Stimulated activated CD4-positive, alpha-beta T cell treated with anti-CD3 and anti-CD28 coated beads, Interleukin-4, amount 100 ng/mL, for 24 hours (primary cell): ENCODE results near the gene GFM1.

Experiments used
- DNase-seq: peaks from one replicate; pipeline ENCODE4 v3.0.0-alpha.2; 2020

Gene GFM1

DNA sequence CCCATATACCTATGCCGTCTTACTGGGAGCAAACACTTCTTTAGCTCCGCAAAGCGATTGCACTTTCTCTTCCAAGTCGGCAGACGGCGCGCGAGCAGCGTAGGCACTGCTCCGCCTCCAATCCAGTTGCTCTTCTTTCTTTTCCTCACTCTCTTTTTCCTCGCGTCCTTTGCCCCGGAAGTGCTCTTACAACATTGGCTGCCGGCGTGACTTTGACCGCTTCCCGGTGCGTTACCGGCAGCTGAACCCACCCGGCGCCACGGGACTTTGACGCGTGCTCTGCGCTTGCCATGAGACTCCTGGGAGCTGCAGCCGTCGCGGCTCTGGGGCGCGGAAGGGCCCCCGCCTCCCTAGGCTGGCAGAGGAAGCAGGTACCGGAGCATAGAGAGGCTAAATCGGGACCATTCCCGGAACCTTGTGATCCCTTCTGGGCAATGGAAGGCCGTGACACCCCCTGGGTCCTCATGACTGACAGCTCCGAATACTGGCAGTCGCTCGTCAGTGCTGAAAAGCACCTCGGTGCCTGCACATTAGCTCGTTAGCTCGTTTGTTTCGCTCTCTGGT, at the start of gene GFM1:
TSS of gene GFM1 (plus strand) at position 183 of the 564 bp plus-strand sequence. CDS start at position 291, 108 bp downstream.
- peak; percentile 93 for DNase-seq

DNA sequence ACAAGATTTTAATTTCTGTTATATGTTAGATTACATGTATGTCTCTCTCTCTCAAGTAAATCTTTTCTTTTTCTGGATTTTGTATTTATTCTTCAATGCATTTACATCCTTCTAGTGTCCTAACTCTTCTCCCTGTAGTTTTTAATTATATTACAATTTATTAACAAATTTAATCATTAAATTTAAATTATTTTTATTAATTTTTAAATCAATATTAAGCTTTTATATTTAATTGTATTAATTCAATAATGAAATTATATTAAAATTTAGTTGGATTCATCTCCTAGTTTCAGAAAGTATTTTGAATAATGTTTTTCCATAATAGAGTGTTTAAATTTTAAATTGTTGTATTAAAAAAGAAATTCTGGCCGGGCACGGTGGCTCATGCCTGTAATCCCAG, 43.5 kb upstream of the GFM1 start:
- DNase-seq: no peak

DNA sequence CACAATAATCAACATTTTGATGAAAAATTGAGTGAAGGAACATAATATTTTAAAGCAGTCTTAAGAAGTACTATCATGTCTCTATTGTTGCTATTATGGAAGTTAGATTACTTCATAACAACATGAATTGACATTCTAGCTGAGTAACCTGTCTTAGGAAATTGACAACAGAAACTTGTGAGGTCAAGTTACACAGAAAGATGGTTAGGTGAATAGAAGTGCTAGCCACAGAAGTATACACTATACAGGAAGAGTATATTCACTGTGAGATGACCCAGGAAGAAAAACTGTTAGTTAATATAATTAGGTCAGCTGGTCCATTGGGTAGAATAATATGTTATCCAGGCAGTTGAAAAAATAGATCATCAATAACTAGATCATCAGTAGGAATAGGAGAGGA, 42.1 kb upstream of the GFM1 start:
- DNase-seq: no peak

DNA sequence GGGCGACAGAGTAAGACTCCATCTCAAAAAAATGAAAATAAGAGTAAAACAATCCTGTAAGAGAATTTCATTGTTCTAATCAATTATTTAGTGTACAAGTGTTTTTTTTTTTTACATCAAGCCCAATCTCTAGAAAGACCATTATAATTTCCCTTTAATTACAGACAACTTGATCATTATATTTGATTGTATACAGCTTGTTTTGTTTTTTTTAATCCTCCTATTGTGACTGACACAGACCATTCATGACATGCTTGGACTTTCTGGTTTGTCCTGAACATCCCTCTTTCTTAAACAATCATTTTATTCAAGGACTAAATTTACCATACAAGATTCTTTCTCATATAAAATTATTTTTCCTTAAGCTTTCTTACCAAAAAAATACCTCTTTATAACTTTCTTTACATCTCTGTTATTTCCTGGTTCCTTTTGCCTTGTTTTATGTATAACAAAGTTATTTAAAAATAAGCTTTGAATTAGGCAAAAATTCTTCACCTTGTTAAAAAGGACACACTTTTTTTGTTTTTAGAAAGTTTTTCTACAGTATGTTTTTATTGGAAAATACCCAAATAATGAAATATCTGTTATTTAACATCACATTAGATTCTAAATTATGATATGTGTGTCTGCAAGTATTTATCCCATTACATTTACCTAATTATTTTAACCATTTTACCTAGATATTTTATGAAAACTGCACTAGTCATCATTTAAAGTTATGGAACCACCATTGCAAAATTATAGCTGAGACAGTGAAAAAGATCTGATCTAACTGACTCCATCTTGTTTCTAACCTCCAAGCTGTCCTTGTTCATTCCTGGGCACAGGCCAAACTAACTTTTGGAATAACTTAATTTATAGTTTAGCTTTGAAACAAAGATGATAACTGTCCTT, 26.1 kb upstream of the GFM1 start:
- no peak for DNase-seq

DNA sequence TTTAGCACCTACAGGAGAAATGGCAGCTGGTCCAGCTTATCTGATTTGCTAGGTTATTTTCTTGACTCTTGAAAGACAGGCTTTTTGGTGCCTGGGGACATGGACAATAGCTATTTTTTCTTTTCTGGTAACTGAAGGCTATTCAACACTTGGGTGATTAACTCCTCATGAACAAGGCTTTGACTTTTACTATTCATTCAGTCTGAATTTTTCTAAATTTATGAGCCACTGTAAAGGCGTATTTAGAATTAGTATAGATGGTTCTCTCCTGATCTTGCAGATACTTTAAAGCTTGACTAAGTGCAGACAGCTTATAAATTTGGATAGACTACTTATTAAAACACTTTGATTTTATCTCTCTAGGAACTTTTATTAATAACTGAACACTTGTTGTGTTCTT, 18.4 kb upstream of the GFM1 start:
- DNase-seq: no peak

DNA sequence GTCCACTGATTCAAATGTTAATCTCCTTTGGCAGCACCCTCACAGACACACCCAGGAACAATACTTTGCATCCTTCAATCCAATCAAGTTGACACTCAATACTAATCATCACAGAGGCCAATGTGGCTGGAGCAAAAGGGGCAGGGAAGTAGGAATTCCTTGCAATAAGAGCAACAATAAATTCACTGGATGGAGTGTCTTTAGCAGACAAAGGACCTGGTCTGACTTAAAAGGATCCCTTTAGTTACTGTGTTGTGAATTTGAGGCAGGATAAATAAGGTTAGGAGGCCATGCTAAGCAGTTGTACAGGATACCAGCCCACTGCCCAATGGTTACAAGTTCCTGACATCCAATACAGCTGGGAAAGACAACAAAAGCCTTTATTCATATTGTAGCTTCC, 12.3 kb upstream of the GFM1 start:
- no peak for DNase-seq

DNA sequence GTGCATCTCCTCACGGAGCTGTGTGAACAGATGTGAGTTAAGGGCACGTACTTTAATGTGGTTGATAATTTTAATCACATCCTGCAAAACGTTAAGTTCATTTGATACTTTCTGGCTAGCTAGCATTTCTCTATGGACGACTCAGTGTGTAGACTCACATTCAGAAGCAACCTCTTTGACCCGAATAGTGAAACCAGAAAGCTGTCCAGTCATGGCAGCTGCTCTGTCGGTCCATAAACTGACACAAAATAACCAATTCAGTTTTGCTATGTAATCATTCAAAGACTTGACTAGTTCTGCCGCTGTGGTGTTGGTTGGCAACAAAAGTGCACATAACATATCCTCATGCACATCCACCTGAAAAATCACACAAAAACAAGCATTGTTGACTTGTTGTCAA, 3.7 kb upstream of the GFM1 start:
- no peak for DNase-seq

DNA sequence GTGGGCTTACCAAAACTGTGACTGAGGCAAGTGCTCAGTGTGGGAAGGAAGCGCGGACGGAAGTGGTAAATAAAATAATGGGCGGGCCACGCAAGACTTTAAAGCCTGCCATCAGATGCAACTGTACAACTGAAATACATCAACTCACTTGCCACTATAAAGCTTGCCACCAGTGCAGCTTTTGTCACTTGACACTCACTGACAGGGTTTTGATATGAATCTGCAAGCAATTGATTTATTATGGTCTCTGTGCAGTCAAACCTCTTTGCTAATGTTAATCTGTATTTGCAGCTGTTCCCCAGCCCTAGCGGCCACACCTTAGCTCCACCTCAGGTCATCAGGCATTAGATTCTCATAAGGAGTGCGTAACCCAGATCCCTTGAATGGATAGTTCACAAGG, 2.3 kb upstream of the GFM1 start:
- DNase-seq: no peak

DNA sequence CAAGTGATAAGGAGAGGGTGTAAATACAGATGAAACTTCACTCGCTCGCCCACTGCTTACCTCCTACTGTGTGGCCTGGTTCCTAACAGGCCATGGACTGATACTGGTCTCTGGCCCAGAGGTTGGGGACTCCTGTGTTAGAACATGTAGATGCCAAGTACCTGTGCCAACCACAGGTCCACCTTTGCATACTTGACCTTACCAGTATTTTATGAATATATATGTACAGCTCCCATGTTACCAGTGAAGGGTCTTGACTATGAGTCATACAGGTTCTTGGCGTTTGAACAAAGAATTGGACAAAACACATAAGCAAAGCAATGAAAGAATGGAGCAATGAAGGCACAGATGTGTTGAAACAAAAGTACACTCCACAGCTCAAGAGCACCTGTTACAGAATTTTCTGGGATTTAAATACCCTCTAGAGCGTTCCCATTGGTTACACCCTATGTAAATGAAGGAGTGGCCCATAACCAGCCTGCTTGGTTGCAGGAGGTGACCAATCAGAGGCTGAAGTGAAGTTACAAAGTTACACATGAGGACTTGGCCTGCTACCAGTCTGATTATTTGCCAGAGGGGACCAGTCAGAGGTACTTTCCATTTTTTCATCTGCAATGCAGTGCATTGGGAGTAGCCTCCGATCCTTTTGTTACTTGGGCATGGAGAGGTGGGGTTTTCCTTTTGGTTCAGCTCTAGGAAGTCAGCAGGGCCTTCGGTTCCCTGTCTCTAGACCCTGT, 1.7 kb upstream of the GFM1 start:
- no peak for DNase-seq

DNA sequence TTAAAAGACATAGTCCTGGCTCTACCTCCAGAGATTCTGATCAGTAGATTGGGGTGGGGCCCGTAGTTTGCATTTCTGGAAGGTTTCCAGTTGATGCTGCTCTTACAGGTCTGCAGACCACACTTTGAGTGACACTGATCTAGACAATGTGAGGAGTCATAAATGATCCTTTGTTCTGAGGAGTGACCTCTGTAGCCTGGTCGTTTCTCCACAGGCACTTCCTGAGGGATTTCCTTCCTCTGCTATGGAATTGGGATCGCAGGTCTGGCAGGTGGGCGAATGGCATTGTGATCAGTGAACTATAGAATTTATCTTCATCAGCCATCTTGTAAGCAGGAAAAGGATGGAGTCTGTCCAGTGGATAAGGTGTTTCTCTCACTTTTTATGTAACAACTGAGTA, 5.5 kb downstream of the GFM1 start:
- no peak for DNase-seq

DNA sequence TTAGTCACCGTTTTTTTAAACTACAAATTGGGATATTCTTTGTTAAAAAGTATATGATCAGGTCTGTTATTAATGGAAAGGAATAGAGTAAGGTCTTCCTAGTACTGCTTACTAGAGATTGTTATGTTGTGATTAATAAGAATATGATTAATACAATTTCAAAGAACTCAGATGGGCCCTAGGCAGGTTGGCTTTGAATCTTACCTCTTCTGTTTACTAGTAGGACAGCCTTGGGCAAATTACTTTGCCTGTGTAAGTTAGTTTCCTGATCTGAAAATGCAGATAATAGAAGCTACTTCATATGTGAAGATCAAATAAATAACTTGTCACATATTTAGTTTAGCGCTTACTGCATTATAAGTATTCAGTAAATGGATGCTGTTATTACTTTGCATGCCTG, 6.9 kb downstream of the GFM1 start:
- no peak for DNase-seq

DNA sequence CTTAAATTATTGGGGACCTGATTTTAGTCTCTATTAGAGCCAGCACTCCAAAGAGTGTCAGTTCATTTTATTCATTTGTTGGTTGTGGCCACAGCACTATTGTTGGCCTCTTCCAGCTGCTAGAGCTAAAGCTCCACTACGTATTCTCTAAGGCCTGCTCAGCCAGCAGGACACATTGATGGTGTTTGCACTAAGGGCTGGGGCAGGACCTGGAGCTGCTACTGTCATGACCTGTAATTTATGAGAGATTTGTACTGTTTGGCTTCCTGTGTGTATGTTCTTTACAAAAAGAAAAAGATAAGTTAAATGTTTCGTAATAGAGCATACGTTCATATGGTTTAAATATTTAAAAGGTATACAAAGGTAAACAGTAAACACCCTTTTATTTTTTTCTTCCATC, 8.1 kb downstream of the GFM1 start:
- DNase-seq: no peak

DNA sequence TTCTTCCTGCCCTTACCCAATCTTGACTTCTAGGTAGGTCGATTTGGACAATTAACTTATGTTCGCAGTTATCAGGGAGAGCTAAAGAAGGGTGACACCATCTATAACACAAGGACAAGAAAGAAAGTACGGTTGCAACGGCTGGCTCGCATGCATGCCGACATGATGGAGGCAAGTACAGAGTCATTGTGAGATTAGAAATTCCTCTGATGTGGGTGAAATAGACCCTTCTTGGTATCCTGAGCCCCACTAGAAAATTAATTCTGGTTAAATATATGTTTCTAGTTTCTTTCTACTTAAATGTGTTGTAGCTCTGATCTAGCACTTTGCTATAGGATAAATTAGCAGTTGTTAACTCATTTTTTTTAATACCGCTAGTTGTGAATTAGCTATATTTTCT, 14.6 kb downstream of the GFM1 start:
- DNase-seq: no peak

DNA sequence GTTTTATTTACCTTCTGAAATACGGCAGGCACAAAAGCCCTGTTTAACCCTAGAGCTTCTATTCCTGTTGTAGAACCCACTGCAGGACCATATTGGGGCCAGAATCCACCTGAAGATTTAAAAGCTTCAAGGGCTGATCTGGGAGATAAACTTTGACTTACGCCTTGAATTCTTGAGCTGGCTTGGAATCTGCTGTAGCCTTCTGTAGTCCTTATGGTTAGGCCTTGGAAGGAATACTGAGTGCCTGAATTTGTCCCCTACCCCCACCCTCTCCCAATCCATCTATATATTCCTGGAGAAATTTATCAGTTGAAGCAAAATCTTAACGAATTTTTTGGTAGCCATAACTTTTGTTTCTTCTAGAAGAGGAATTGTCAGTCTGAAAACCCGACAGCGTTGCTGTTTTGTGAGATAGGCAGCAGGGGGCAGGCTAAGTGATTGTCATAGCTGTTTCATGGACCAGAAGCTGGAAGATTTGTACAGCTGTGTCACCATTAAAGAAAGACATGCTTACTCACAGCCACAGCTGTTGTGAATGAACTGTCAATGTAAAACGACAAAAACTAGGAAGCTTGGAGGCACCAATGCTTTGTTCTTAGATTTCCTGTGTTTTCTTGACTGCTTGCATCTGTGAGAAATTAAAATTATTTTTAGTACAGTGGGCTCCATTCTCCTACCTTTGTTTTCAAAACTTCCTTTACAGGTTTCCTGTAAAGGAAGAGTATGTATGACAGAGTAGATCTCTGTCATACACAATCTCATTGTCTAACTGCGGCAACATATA, 15.3 kb downstream of the GFM1 start:
- DNase-seq: peak; percentile 54

DNA sequence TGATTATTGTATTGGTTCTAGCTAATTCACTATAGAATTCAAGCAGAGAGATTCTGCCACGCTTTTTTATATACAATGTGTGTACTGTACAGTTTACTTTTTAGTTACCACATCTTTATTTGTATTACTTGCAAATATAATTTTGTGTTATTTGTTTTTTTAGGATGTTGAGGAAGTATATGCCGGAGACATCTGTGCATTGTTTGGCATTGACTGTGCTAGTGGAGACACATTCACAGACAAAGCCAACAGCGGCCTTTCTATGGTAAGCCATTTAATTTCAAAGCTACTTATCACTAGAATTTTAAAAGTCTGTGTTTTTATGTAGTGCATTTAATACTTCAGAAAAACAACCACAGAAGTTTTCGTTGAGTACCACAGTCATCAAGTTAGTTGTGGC, 16.4 kb downstream of the GFM1 start:
- no peak for DNase-seq

DNA sequence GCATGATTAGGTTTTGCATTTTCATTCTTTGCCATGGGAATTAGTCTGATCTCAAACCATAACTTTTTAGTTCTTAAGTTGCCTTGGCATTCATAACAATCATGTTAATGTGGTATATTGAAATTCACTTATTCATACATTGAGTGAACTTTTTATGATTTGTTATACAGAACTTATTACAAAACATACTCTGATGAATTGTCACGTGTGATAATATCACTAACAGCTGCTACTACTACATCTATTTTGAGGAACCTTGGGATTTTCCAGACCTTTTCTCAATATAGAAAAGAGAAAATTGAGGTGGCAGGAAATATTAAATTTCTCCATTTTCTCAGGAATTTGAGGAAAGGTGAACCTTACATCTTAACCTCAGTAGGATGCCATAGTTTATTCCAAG, 18.9 kb downstream of the GFM1 start:
- no peak for DNase-seq

DNA sequence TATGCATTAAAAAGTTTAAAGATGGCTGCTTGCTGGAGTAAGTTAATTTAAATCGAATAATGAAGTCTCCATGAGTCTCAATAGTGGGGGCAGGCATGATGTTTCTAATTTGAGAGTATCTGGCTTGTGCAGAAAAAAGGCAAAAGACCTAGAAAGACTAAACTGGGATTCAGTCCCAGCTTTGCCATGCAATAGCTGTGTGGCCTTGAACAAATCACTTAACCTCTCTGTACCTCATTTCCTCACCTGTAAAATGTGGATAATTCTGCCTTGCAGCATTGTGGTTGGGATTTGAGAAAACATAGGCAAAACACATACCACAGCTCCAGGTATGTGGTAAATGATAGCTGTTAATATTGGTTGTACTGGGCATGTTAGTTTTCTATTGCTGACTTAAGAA, 19.5 kb downstream of the GFM1 start:
- no peak for DNase-seq

DNA sequence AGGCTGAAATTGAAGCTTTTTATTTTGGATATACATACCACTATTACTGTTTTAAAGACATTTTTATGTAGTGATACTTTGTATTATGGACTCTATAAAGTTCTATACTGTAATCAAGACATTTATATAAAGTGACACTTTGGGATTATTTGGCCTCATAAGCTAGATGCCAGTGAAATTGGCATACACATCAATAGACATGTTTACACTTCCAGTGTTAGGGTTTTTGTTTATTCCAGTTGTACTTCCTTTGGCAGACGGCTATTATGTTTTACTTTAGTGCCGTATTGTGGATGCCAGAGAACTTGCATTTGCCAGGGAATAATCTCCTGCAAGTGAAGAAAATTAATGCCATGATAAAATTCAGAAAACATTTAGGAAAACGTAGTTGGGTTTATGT, 22.1 kb downstream of the GFM1 start:
- DNase-seq: no peak

DNA sequence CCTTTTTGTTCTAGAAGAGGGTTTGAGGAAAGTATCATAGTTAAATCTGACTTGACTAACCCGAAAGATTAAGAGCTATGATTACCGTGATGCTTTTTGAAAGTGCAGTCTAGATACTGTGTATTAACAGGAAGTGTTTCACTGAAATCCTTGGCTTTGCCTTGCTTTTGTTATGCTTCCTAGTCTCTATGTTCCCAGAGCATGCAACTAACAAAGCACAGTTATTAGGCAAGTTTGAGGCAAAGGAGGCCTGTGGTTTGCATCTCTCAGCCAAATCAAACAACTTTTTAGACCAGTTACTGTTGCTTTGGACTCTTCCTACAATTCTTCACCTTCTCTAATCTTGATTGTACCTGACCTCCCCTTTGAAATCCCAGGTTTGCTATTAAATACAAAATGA, 24.2 kb downstream of the GFM1 start:
- DNase-seq: no peak

DNA sequence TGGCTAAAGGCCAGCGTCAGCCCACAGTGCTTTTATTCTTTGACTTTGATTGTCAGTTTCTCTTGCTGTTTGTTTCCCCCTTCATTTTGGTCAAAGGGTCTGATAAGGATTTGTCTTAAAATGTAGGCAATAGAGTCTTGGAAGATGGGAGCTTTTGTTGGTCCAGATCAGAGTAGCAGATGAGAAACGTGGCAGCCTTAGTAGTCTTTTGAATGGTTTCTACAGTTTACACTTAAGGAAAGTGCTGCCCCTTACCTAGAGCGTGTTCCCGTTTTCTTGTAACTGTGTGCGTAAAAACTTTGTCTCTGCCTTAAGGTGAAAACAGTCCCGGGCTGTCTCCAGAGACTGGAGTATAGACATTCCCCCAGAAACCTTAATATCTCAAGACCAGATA, 27.5 kb downstream of the GFM1 start:
- DNase-seq: no peak

DNA sequence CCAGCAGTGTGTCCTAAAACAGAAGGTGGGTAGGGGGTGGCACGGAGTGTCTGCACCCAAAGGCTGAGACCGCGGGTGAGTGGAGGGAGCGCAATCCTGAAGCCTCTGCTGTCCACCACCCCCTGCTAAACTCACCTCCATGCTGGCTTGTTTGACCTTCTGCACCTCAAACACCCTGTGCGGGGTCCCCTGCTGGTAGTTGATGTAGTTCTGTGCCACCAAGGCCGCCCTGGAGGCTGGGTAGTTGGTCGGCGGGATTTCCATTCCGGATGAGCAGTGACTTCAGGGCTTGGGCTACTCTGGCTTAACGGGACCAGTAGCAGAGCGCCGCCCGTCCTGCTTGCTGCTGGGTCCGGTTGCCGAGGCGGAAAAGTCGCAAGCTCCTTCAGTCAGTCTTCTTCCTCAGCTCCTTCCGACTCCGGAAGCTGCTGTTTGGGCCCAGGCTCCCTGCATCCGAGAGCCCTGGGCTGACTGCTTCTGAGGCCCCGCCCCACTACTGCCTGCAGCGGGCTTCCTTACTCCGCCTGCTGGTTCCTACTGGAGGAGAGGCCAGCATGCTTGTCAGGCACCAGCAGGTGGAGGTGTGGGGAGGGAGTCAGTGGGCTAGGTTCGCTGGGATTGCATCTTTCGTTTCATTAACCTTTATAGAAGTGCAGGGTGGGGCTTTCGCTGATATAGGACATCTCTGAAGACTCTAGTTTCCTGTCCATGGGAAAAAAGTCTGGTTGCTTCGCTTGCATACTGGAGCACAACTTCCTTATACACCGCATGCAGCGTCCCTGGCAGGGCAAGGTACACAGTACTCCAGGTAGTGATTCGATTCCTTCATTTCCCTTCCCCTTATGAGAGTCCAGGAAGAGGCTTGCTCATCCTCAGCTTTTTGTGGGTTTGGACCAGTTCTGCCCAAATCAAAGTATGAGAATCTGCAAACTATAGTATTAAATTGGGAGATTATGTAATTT, 28.2 kb downstream of the GFM1 start, which contains the start of gene LXN:
TSS of gene LXN (minus strand) at position 434 of the 962 bp plus-strand sequence. CDS start at position 264, 170 bp downstream.
- DNase-seq: peak; percentile 78

DNA sequence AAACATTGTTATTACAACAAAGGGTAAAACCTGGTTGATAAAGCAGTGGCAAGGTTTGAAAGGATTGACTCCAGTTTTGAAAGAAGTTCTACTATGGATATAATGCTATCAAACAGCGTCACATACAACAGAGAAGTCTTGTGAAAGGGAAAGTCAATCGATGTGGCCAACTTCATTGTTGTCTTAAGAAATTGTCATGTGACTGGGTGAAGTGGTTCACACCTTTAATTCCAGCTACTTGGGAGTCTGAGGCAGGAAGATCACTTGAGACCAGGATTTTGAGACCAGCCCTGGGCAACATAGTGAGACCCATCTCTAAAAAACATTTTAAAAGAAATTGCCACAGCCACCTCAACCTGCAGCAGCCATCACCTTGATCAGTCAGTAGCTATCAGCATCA, 34.4 kb downstream of the GFM1 start:
- DNase-seq: no peak
